ENCODE results near the gene DDI2. TPM values are rescaled to one million over a fixed set of nuclear protein-coding genes. Genes with fewer than 3 reads are reported as not detected.

DDI2 gene
- total and polyA plus RNA-seq, 10 of the 15 experiments (the other 5 are each of a cell fraction or from before 2014, with no cell fraction given) = 3.3 to 33.1 (median 11.6) TPM

DNA sequence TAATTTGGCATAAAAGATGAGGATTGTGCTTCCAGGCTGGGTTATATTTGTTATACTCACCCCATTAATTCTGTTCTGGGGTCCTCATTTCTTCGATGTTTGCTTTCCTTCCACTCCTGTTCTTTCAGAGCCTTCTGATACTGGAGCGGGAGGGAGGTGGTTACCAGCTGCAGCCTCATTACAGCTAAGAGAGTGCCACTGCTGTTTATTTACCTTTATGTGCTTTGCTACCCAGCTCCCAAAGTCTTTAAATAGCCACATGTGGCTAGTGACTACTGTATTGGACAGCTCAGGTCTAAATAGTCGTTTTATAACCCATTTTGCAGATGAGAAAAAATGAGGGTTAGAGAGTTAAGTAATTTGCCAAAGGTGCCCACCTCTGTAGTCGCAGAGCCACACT, 92.0 kb downstream of the DDI2 start (continued):
- TF ChIP-seq, protein P1, sequence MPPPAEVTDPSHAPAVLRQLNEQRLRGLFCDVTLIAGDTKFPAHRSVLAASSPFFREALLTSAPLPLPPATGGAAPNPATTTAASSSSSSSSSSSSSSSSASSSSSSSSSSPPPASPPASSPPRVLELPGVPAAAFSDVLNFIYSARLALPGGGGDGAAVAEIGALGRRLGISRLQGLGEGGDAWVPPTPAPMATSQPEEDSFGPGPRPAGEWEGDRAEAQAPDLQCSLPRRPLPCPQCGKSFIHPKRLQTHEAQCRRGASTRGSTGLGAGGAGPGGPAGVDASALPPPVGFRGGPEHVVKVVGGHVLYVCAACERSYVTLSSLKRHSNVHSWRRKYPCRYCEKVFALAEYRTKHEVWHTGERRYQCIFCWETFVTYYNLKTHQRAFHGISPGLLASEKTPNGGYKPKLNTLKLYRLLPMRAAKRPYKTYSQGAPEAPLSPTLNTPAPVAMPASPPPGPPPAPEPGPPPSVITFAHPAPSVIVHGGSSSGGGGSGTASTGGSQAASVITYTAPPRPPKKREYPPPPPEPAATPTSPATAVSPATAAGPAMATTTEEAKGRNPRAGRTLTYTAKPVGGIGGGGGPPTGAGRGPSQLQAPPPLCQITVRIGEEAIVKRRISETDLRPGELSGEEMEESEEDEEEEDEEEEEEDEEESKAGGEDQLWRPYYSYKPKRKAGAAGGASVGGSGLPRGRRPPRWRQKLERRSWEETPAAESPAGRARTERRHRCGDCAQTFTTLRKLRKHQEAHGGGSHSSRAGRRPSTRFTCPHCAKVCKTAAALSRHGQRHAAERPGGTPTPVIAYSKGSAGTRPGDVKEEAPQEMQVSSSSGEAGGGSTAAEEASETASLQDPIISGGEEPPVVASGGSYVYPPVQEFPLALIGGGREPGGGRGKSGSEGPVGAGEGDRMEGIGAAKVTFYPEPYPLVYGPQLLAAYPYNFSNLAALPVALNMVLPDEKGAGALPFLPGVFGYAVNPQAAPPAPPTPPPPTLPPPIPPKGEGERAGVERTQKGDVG (CRISPR knock-in tag; IDR thresholded peaks at IDR 0.05) = no peak
- TF ChIP-seq WRNIP1 (IDR thresholded peaks at IDR 0.05; ENCODE audit: borderline replicate concordance, low read depth, low read length) (no peak), RFX5 (IDR thresholded peaks at IDR 0.05; ENCODE audit: low read depth, low read length) (no peak), ASH2L (IDR thresholded peaks at IDR 0.05; ENCODE audit: borderline replicate concordance, low read depth) (no peak)

DNA sequence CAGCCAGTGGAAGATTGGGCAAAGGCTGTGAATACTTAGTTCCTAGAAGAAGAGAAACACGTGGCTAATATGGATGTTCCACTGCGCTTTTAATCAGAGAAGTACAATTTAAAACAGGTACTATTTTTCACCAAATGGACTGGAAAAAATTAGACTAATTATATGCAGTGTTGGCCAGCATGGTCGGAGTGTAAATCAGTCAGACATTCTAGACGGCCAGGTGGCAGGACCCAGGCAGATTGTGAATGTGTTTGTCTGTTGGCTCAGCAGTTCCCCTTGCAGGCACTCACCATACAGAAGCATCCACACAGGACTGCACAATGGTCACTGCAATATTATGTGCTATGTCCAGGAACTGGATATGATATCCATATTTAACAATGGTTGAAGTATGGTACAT, 94.9 kb downstream of the DDI2 start:
- no TSS peak for BruUV-seq (replicated peaks)
- in situ Hi-C loops (cut with MboI) (no loop called here), intact Hi-C loops (cut with micrococcal nuclease; ENCODE audit: unreplicated experiment) (no loop called here)
- Histone ChIP-seq H2AFZ (ENCODE audit: control insufficient read depth, low read depth, low read length) (no peak overlapping the region), H3K27ac (ENCODE audit: control insufficient read depth, insufficient read depth) (no peak overlapping the region), H3K4me3 (no peak overlapping the region), H3K9me3 (replicated peaks; ENCODE audit: control insufficient read depth, insufficient read depth, low read length) (no peaks in the 10 kb centered on the region; the same call in 2 of the 3 replicates), H3K27me3 (replicated peaks in 1 of 2; ENCODE audit: control insufficient read depth in 2 of 2, insufficient read depth in 2 of 2, low read length in 1 of 2) (no peaks in the 10 kb centered on the region), H3K79me2 (ENCODE audit: control insufficient read depth, insufficient read depth, low read length) (peaks cover 8% of the 10 kb centered on the region), H3K4me2 (ENCODE audit: control insufficient read depth, insufficient read depth) (no peak overlapping the region), H3K36me3 (ENCODE audit: control insufficient read depth in 2 of 2, insufficient read depth in 2 of 2, low read length in 1 of 2) (peaks cover 6 to 7% of the 10 kb centered on the region in 2 experiments; a peak in 3 of 4 replicates), H4K20me1 (ENCODE audit: control insufficient read depth, insufficient read depth) (no peaks in the 10 kb centered on the region), H3K4me1 (ENCODE audit: control insufficient read depth, insufficient read depth, low read length) (no peaks in the 10 kb centered on the region), H3K9ac (ENCODE audit: control insufficient read depth, insufficient read depth, low read length) (no peak overlapping the region)
- FAIRE-seq (no peak), ATAC-seq (peak; percentile 52), DNase-seq (ENCODE audit: low read depth, low spot score) (no peak)
- TF ChIP-seq RUNX3 (IDR thresholded peaks at IDR 0.05; ENCODE audit: low read length) (no peak), FOXK2 (IDR thresholded peaks at IDR 0.05) (no peak), SRF (IDR thresholded peaks at IDR 0.05; ENCODE audit: low read depth in 2 of 2, low read length in 2 of 2) (no peak), RAD21 (IDR thresholded peaks at IDR 0.05; ENCODE audit: insufficient read depth, low read depth, low read length) (no peak), HDAC6 (IDR thresholded peaks at IDR 0.05; ENCODE audit: unreplicated experiment) (no peak), HDGF (IDR thresholded peaks at IDR 0.05) (no peak)
- TF ChIP-seq, protein P2, sequence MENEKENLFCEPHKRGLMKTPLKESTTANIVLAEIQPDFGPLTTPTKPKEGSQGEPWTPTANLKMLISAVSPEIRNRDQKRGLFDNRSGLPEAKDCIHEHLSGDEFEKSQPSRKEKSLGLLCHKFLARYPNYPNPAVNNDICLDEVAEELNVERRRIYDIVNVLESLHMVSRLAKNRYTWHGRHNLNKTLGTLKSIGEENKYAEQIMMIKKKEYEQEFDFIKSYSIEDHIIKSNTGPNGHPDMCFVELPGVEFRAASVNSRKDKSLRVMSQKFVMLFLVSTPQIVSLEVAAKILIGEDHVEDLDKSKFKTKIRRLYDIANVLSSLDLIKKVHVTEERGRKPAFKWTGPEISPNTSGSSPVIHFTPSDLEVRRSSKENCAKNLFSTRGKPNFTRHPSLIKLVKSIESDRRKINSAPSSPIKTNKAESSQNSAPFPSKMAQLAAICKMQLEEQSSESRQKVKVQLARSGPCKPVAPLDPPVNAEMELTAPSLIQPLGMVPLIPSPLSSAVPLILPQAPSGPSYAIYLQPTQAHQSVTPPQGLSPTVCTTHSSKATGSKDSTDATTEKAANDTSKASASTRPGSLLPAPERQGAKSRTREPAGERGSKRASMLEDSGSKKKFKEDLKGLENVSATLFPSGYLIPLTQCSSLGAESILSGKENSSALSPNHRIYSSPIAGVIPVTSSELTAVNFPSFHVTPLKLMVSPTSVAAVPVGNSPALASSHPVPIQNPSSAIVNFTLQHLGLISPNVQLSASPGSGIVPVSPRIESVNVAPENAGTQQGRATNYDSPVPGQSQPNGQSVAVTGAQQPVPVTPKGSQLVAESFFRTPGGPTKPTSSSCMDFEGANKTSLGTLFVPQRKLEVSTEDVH (IDR thresholded peaks at IDR 0.05; ENCODE audit: low read depth, partially characterized antibody) = no peak
- CTCF ChIA-PET = no interaction called here
- POLR2A ChIA-PET = interaction anchor here (0.6 to 1.0 kb wide), 2 partner anchors 14 to 15 kb away, joined by 3 read pairs; no protein-coding TSS in a partner anchor
- RAD21 ChIA-PET (ENCODE audit: unreplicated experiment) = no interaction called here
- WGBS (ENCODE audit: insufficient coverage, insufficient replicate concordance, low lambda C conversion rate, missing lambda C conversion rate) = 74% methylated on average over 4 of the region's 4 CpGs
- SMC1A ChIA-PET (ENCODE audit: uncharacterized antibody, unreplicated experiment) = interaction anchor here (0.6 to 2.6 kb wide), 3 partner anchors 15 to 219 kb away, joined by 3 to 10 read pairs (median 5); a partner anchor contains a TSS

All from GM12878 (cell line).